Progenitor cell of endocrine pancreas (in vitro differentiated cells): ENCODE results near the gene HOXC9. TPM values are rescaled to one million over a fixed set of nuclear protein-coding genes. Genes with fewer than 3 reads are reported as not detected.
A peak's percentile ranks its signal among the peaks of the same experiment; 100 is the strongest.

Source experiments
- DNase-seq: peaks from one replicate; pipeline ENCODE4 v3.0.0; 2021; ENCODE audit warnings: low spot score; ENCODE audit not compliant: unreplicated experiment
- H3K27ac Mint-ChIP-seq: 2 replicates; pipeline ENCODE4 v1.8.0; 2021; ENCODE audit warnings: mild to moderate bottlenecking, moderate library complexity, mixed read lengths
- H3K27me3 Mint-ChIP-seq: 2 replicates; pipeline ENCODE4 v1.8.0; 2021; ENCODE audit warnings: mixed read lengths
- H3K36me3 Mint-ChIP-seq: 2 replicates; pipeline ENCODE4 v1.8.0; 2022; ENCODE audit warnings: mixed read lengths; ENCODE audit not compliant: insufficient read depth
- H3K4me1 Mint-ChIP-seq: 2 replicates; pipeline ENCODE4 v1.8.0; 2021; ENCODE audit warnings: low read depth, mixed read lengths
- H3K4me3 Mint-ChIP-seq: 2 replicates; pipeline ENCODE4 v1.8.0; 2021; ENCODE audit warnings: low read depth, mild to moderate bottlenecking, moderate library complexity, mixed read lengths
- H3K9me3 Mint-ChIP-seq: 2 replicates; pipeline ENCODE4 v1.8.0; 2021; ENCODE audit warnings: low read depth, mixed read lengths
- CTCF ChIP-seq: fragments of 200-600 bp; sonication (generic); IDR thresholded peaks from one replicate; pipeline ENCODE4 v1.5.0; 2021; ENCODE audit warnings: antibody characterized with exemption, mild to moderate bottlenecking; ENCODE audit not compliant: unreplicated experiment
- total RNA-seq: library from RNA; stranded (reverse); gene quantifications from 2 replicates; pipeline ENCODE4 v1.2.1, GENCODE V29; 2021

Gene HOXC9
- total RNA-seq, 1 donor from 2014 or later: not detected

GRCh38 chr12:54004841-54005530 lies 5.0 kb downstream of the HOXC9 start:
- no peak overlapping the region for H3K27ac Mint-ChIP-seq
- peaks cover 98% of the 10 kb centered on the region for H3K27me3 Mint-ChIP-seq
- TF ChIP-seq CTCF: no peak
- H3K4me1 Mint-ChIP-seq: peaks cover 8% of the 10 kb centered on the region
- no peak for DNase-seq
- H3K36me3 Mint-ChIP-seq: no peaks in the 10 kb centered on the region
- H3K9me3 Mint-ChIP-seq: no peaks in the 10 kb centered on the region
- H3K4me3 Mint-ChIP-seq: no peak overlapping the region

- no peak for TF ChIP-seq CTCF
- no peak overlapping the region for H3K4me3 Mint-ChIP-seq
- no peaks in the 10 kb centered on the region for H3K9me3 Mint-ChIP-seq
- peaks cover 6% of the 10 kb centered on the region for H3K4me1 Mint-ChIP-seq
- H3K27ac Mint-ChIP-seq: no peak overlapping the region
- H3K27me3 Mint-ChIP-seq: peaks cover 98% of the 10 kb centered on the region
- H3K36me3 Mint-ChIP-seq: no peaks in the 10 kb centered on the region
- DNase-seq: no peak
Measured at GRCh38 chr12:54005531-54005852, 5.5 kb downstream of the HOXC9 start.

GRCh38 chr12:54005853-54006558 lies 6.0 kb downstream of the HOXC9 start:
- Mint-ChIP-seq H3K4me3 (no peak overlapping the region), H3K9me3 (no peaks in the 10 kb centered on the region), H3K4me1 (peaks cover 6% of the 10 kb centered on the region), H3K36me3 (no peaks in the 10 kb centered on the region), H3K27me3 (peaks cover 98% of the 10 kb centered on the region), H3K27ac (peak overlapping the region; percentile 12)
- DNase-seq: peak; percentile 93
- TF ChIP-seq CTCF: peak; percentile 97

GRCh38 chr12:54006559-54007220 lies 6.7 kb downstream of the HOXC9 start:
- Mint-ChIP-seq H3K4me3 (no peak overlapping the region), H3K9me3 (no peaks in the 10 kb centered on the region), H3K27me3 (peaks cover 98% of the 10 kb centered on the region), H3K36me3 (no peaks in the 10 kb centered on the region), H3K27ac (peak overlapping the region; percentile 12), H3K4me1 (peaks cover 6% of the 10 kb centered on the region)
- TF ChIP-seq CTCF: no peak
- no peak for DNase-seq

GRCh38 chr12:54007538-54008259 lies 7.7 kb downstream of the HOXC9 start:
- H3K27me3 Mint-ChIP-seq: peaks cover 98% of the 10 kb centered on the region
- no peak overlapping the region for H3K4me3 Mint-ChIP-seq
- H3K9me3 Mint-ChIP-seq: no peaks in the 10 kb centered on the region
- TF ChIP-seq CTCF: no peak
- H3K27ac Mint-ChIP-seq: no peak overlapping the region
- H3K36me3 Mint-ChIP-seq: no peaks in the 10 kb centered on the region
- no peak for DNase-seq
- peaks cover 6% of the 10 kb centered on the region for H3K4me1 Mint-ChIP-seq
